GM10847 (cell line): ENCODE measurements around the gene TSHZ2.

Experiments
- POLR2A ChIP-seq: IDR thresholded peaks from 2 replicates; pipeline ENCODE4 v1.6.1; 2011; ENCODE audit not compliant: insufficient read length; ENCODE audit errors: extremely low read depth

The TSHZ2 gene

DNA sequence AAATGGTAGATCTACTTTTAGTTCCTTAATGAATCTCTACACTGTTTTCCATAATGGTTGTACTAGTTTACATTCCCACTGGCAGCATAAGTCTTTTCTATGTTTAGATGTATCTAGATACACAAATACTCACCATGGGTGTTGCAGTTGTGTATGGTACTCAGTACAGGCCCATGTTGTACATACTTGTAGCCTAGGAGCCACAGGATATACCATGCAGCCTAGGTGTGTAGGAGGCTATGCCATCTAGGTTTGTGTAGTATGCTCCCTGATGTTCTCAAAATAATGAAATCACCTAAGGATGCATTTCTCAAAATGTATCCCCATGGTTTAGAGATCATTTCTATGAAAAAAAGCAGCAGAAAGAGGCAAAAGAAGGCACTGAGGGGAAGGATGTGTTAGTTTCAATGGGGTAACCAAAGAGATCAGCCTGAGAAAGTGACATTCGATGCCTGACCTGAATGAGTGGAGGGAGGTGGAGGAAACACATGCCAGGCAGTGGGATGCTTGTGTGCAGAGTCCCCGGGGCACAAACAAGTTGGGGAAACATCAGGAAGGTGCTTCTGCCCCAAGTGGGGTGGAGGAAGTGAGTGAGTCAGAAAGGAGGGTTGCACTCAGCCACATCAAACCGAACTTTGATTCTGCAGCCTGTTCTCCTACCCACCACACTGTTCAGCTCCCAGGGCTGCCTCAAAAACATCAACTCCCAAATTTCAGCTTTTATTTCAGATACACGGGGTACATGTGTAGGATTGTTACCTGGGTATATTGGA is 430.3 kb downstream of the TSHZ2 start:
- no peak for TF ChIP-seq POLR2A

DNA sequence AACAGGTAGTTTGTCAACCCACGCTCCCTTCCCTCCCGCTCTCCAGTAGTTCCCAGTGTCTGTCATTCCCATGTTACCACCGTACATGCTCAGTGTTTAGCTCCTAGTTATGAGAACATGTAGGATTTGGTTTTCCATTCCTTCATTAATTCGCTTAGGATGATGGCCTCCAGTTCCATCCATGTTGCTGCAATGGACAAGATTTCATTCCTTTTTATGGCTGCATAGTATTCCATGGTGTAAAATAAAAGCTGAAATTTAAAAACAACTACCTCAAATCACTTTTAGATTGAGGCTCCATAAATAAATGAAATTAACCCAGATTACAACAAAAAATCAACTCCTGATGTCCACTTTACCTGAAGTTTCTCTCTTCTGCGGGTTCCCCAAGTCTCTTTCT is 430.9 kb downstream of the TSHZ2 start:
- no peak for TF ChIP-seq POLR2A

DNA sequence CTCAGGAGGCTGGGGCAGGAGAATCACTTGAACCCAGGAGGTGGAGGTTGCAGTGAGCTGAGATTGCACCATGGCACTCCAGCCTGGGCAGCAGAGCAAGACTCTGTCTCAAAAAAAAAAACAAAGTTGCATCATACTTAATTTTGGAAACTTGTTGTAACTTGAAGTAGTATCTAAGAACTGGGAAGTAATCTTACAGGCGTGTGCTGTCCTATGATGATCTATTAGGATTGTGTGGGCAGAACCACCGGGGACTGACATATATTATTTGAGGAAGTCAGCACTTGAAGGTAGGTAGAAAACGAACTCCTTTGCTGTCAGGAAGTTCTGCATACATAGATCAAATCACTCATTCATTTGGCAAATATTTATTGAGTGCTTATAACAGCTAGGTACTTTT is 433.0 kb downstream of the TSHZ2 start:
- TF ChIP-seq POLR2A = no peak

DNA sequence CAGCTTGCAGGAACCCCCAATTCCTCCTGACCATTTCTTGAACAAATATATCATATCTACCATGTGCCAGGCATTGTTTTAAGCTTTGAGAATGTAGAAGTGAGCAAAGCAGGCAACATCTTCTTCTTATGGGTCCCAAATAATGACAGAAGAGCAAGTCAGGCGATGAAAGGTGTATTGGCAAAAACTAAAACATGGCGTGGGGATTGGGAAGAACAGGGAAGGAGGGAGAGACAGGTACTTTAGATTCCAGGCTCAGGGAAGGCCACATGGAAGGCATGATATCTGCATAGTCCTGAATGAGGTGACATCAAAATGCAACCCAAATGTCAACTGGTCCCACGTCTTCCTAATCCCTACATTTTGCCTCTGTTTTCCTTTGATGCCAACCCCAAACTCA is 434.4 kb downstream of the TSHZ2 start:
- no peak for TF ChIP-seq POLR2A

DNA sequence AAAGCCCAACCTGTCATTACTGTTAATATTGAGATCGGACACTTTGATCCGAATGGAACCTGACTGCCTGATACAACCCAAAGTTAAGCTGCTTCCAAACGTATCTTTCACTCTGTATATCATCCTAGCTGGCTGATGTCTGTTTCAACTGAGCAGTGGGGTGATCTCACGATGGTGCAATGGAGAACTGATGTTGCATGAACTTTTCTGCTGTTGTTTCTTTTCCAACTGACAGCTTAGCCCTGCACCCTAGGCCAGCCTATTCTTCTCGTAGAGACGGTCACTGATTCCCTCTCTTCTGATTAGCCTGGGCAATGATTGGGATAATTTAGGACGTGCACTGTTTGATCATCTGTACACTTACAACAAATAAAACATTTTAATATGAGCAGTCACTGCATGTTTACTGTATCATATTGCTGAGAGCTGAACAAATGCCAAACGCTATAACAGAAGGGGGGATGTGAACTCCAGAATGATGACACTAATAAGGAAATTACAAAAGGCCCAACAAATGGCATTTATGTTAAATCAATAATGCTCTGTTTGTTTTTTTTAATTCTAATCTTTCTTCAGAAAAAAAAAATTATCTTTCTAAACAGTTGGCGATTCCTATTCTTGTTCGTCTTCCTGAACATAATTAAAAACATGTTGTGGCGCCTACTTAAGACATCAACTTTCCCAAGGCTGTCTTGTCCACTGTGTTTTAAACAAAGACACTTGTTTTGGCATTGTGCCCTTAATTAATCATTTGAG is 436.7 kb downstream of the TSHZ2 start:
- no peak for TF ChIP-seq POLR2A

DNA sequence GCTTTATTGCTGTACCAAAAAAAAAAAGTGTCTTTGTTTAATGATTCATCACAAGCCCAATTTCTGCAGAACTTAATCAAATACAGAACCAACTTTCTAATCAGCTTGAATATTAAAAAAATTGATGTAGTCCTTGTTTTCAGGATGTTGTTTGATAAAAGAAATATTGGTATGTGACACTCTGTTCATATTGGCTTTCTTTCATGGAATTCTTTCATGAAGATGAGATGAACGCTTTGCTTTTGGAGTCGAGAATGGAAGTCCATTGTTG is 437.2 kb downstream of the TSHZ2 start:
- TF ChIP-seq POLR2A = no peak

DNA sequence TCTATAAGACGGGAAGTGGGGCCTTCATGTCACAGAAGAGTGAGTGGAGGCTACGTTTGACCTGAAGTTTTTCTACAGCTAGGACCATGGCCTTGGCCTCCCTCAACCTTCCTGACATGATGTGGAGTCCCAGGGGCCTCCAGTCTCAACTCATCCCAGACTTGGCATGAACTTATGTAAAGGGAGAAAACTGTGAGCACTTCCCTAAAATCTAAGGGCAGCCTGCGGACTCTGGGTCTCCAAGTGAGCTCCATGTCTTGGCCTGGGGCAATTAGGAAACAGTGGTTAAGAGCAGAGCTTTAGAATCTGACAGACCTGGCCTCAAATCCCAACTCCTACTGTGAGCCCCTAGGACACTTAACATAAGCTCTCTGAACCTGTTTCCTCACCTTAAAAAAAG is 439.0 kb downstream of the TSHZ2 start:
- TF ChIP-seq POLR2A = no peak

- no peak for TF ChIP-seq POLR2A
Measured at GRCh38 chr20:53411891-53412290, 439.7 kb downstream of the TSHZ2 start.

DNA sequence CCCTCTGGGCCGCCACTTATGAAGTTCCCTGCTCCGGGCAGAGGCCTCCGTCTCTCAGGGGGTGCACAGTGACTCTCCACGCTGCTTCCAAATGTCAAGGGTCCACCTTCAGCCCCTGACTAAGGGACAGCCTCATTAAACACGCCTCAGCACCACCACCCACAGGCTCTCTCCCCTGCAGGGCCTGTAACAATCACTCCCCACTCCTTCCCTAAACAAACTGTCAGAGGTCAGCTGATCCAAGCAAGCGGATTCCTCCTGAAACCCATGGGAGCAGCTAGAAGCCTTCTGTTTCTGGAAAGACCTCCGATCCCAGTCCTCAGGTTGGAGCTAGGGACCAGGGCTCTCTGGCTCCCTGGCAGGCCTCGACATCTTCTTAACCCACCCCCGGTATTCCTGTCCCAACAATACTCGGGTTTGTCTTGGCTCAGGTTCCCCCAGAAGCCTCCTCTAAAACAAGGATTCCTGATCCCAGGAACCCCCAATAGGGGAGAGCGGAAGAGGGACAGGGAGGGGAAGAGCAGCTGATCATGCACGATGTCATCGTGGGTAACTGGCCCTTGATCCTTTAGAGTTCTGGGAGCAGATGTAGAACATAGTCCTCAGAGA is 440.5 kb downstream of the TSHZ2 start:
- no peak for TF ChIP-seq POLR2A

DNA sequence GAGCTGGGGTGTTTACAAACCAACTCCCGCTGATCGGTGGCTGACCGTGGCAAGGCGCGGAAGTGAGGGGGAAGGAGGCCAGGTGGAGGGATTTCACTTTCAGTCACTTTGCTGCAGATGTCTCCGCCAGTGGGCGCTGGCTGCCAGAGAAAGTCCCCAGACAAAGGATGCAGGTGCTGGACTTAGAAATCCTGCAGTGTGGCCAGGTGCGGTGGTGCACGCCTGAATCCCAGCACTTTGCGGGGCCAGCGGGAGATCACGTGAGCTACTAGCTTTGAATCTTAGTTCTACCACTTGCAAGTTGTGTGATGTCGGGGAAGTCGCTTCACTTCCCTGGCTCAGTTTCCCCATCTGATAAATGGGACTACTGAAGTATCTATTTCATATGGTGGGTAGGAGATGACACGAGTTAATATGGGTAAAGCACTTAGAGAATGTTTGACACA is 441.1 kb downstream of the TSHZ2 start:
- TF ChIP-seq POLR2A = no peak

- no peak for TF ChIP-seq POLR2A
Measured at GRCh38 chr20:53419693-53420460, 447.7 kb downstream of the TSHZ2 start.

DNA sequence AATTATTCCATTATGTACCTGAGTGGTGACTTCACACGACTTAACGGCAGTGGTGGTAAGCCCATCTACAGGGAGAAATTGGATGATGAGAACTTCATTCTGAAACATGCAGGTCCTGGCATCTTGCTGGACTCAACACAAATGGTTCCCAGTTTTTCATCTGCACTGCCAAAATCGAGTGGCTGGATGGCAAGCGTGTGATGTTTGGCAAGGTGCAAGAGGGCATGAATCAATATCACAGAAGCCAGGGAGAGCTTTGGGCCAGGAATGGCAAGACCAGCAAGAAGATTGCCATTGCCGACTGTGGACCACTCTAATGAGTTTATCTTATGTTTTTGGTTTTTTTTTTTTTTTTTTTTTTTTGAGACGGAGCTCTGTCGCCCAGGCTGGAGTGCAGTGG is 449.2 kb downstream of the TSHZ2 start:
- TF ChIP-seq POLR2A = no peak

DNA sequence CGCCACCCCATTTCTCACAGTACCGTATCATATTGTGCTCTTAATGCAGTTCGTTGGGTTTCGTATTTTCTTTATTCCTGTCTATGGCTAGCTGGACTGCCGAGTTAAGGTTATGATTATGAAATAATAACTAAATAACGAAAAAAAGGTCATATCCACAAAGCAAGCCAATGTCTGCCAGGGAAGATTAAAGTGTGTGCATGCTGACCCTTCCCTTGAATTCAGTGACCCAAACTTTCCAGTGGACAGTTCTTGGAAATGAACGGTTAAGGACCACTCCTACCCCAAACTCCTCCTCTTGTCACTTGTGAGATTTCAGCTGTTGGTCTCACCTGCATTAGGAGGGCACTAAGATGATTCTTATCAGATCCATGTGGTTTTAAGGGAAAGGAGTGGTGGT is 449.9 kb downstream of the TSHZ2 start:
- no peak for TF ChIP-seq POLR2A

GRCh38 chr20:53423587-53424146 is 451.5 kb downstream of the TSHZ2 start:
- no peak for TF ChIP-seq POLR2A

DNA sequence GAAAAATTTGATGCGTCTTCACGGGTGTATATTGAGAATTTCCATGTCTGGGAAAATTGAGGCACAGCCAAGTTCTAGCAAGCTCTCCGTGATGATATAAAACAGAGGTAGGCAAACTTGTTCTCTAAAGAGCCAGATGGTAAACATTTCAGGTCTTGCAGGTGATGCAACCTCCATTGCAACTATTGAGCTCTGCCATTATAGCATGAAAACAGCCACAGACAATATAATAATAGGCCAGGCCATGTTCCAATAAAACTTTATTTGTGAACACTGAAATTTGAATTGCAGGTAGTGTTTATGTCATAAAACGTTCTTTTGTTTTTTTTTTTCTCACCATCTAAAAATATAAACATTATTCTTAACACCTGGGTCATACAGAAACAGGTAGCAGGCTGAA is 453.3 kb downstream of the TSHZ2 start:
- no peak for TF ChIP-seq POLR2A
